Measurements from ENCODE around the gene LCK. TPM values are rescaled to one million over a fixed set of nuclear protein-coding genes. Genes with fewer than 3 reads are reported as not detected.

Gene LCK
- total and polyA plus RNA-seq, 2 of the 8 experiments (the other 6 are each of a cell fraction or from before 2014, with no cell fraction given) = 75.3 to 122 TPM

DNA sequence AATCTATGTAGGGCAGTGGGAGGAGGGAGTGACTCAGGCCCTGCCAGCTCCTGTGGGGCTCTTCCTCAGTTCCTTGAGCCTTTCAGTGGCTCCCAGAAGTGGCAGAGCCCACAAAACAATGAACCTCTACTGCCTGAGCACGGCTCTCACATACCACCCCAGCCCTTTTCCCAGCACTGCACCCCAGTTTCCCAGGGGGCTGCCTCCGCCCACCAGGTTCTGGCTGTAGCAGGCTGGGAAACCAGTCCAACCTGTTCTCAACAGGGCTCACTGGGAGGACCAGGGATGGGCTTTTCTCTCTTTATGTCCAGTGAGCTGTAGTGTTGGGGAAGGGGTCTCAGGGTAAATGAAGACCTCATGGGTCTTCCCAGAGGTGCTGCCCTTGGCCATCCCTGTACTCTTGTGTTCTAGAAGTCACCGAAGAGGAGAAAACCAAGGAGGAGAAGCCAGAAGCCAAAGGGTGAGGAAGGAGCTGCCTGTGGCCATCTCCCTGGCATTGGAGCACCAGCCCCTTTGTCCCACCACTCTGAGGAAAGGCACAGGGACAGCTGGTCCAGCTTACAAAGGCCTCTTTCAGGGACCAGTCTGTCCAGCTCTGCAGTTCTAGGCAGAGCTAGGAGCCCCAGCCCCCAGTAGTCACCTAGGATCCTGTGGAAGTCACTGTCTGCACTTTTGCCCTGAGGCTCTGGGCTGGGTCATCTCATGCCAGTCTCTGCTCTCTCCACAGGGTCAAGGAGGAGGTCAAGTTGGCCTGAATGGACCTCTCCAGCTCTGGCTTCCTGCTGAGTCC lies 81.4 kb downstream of the LCK start:
- Histone ChIP-seq H2AK5ac (ENCODE audit: low read depth, low read length) (no peak overlapping the region), H3K14ac (ENCODE audit: insufficient read length) (no peak overlapping the region), H3K4me2 (ENCODE audit: insufficient read depth in 1 of 2, low read depth in 2 of 2, low read length in 2 of 2) (peak overlapping the region; percentile 29 to 31; a peak in 2 of 4 replicates), H4K5ac (ENCODE audit: insufficient read length, low read depth, low read length) (no peak overlapping the region), H3K9ac (replicated peaks in 1 of 4; ENCODE audit: extremely low read depth in 1 of 4, low read depth in 3 of 4, low read length in 3 of 4) (peak overlapping the region in 2 of 4 experiments; percentile 29 to 43; a peak in 3 of 7 replicates), H3K4me3 (ENCODE audit: extremely low read depth in 1 of 4, insufficient read depth in 2 of 4, low read depth in 3 of 4, low read length in 4 of 4) (peak overlapping the region in 2 of 4 experiments; percentile 19 to 33; a peak in 3 of 8 replicates), H4K91ac (replicated peaks; ENCODE audit: insufficient read length, low read length) (no peak overlapping the region), H4K8ac (ENCODE audit: extremely low read depth, insufficient read depth, low read length) (peak overlapping the region; percentile 36; the same call in 1 of the 2 replicates), H3K79me2 (ENCODE audit: control insufficient read depth in 1 of 2, insufficient read depth in 2 of 2, low read length in 2 of 2) (peaks cover 4 to 21% of the 10 kb centered on the region in 2 experiments; a peak in 3 of 4 replicates), H3K56ac (replicated peaks; ENCODE audit: insufficient read length, low read depth, low read length) (no peak overlapping the region), H4K20me1 (replicated peaks in 1 of 2; ENCODE audit: control insufficient read depth in 1 of 2, insufficient read depth in 2 of 2, low read length in 2 of 2) (peaks cover 9 to 18% of the 10 kb centered on the region in 2 experiments), H3K9me3 (ENCODE audit: insufficient read depth in 2 of 2, low read depth in 1 of 2, low read length in 1 of 2) (no peaks in the 10 kb centered on the region), H3K4ac (replicated peaks; ENCODE audit: insufficient read length, low read depth, low read length) (no peak overlapping the region), H3K23me2 (ENCODE audit: low read depth, low read length) (peaks cover 10% of the 10 kb centered on the region; the same call in 1 of the 2 replicates), H3K36me3 (ENCODE audit: control insufficient read depth in 2 of 4, insufficient read depth in 4 of 4, low read length in 3 of 4) (peaks cover 19 to 71% (median 28%) of the 10 kb centered on the region in 4 experiments; a peak in 7 of 8 replicates), H3K23ac (ENCODE audit: insufficient read length) (no peak overlapping the region), H3K27me3 (replicated peaks in 1 of 4; ENCODE audit: control insufficient read depth in 3 of 4, extremely low read depth in 1 of 4, insufficient read depth in 3 of 4, low read length in 3 of 4) (peaks cover 0 to 7% (median 2%) of the 10 kb centered on the region in 4 experiments; a peak in 4 of 7 replicates), H2BK120ac (replicated peaks; ENCODE audit: low read depth, low read length) (no peak overlapping the region), H3K4me1 (replicated peaks in 1 of 4; ENCODE audit: control insufficient read depth in 3 of 4, insufficient read depth in 4 of 4, low read length in 3 of 4) (peaks cover 5 to 32% (median 23%) of the 10 kb centered on the region in 4 experiments), H2BK12ac (ENCODE audit: low read depth, low read length) (no peak overlapping the region), H3K27ac (ENCODE audit: low read depth, low read length) (peak overlapping the region; percentile 54), H2BK15ac (ENCODE audit: low read length) (no peak overlapping the region), H3K79me1 (ENCODE audit: low read depth, low read length) (peaks cover 2% of the 10 kb centered on the region; the same call in 1 of the 2 replicates), H2BK5ac (ENCODE audit: low read depth, low read length) (no peak overlapping the region), H2BK20ac (ENCODE audit: low read length) (no peak overlapping the region), H3K18ac (ENCODE audit: extremely low read depth, low read length) (0 out of 2 replicates have a peak overlapping the region, but pooled peaks have one; percentile 20), H2AFZ (ENCODE audit: low read length) (no peak overlapping the region)
- ChIA-PET CTCF (ENCODE audit: partially characterized antibody) (interaction anchor here (0.8 to 3.6 kb wide), 12 partner anchors 8 to 131 kb away, joined by 3 to 14 read pairs (median 4); partner anchors contain the start of genes FAM229A and TSSK3), POLR2A (ENCODE audit: partially characterized antibody) (interaction anchor here (0.7 to 13.4 kb wide), 46 partner anchors 11 to 329 kb away, joined by 3 to 321 read pairs (median 5); partner anchors contain the start of genes BSDC1, CCDC28B, FAM167B and FAM229A)
- DNase-seq (ENCODE audit: low read depth in 1 of 2, low spot score in 2 of 2) (peak in 1 of 2 experiments; percentile 71), FAIRE-seq (no peak)
- WGBS, 2 experiments (ENCODE audit: extremely low coverage in 1 of 2, insufficient coverage in 1 of 2, insufficient read length in 1 of 2, insufficient replicate concordance in 2 of 2, low coverage in 1 of 2, low lambda C conversion rate in 2 of 2, missing lambda C conversion rate in 1 of 2) = 72% methylated on average over 3 of the region's 3 CpGs; no CpG with 5 or more reads in 1 of the 2 experiments
- TF ChIP-seq FOSL1 (IDR thresholded peaks at IDR 0.05; ENCODE audit: insufficient read depth, low read depth, low read length) (no peak), SIX5 (IDR thresholded peaks at IDR 0.05; ENCODE audit: low read depth, low read length) (no peak), PHF8 (conservative IDR thresholded peaks at IDR 0.05; ENCODE audit: low read depth, low read length) (no peak), YY1 (IDR thresholded peaks at IDR 0.05; ENCODE audit: low read depth, low read length) (no peak), HDAC6 (IDR thresholded peaks at IDR 0.05; ENCODE audit: low read depth, low read length) (no peak), POLR2A (IDR thresholded peaks at IDR 0.05; ENCODE audit: control extremely low read depth in 1 of 2, low read depth in 2 of 2, low read length in 2 of 2) (peak; percentile 77 to 88), CHD2 (IDR thresholded peaks at IDR 0.05; ENCODE audit: low read length) (no peak), BRCA1 (IDR thresholded peaks at IDR 0.05; ENCODE audit: low read depth, low read length) (no peak), JUND (IDR thresholded peaks at IDR 0.05; ENCODE audit: low read length) (no peak), TCF12 (IDR thresholded peaks at IDR 0.05; ENCODE audit: low read depth, low read length) (no peak), TAF1 (IDR thresholded peaks at IDR 0.05; ENCODE audit: low read depth, low read length) (peak; percentile 56), JUN (IDR thresholded peaks at IDR 0.05; ENCODE audit: low read depth, low read length) (no peak), ZNF274 (IDR thresholded peaks at IDR 0.05; ENCODE audit: borderline replicate concordance, extremely low read depth, low read length) (no peak)
